Neural cell (in vitro differentiated cells): ENCODE data around the gene KLK4. TPM values are rescaled to one million over a fixed set of nuclear protein-coding genes. Genes with fewer than 3 reads are reported as not detected.

Experiments
- H2AFZ ChIP-seq: fragments of 200-600, 300-800 bp; sonication (generic), shearing (Covaris generic); 2 replicates; pipeline ENCODE4 v1.6.0; 2014; ENCODE audit warnings: low read depth, mild to moderate bottlenecking, antibody characterized with exemption, low read length, moderate library complexity
- H3F3A ChIP-seq: fragments of 200-600 bp; shearing (Covaris generic); 2 replicates; pipeline ENCODE4 v1.6.1; 2016; ENCODE audit warnings: mild to moderate bottlenecking, moderate library complexity, mixed read lengths, antibody characterized with exemption, low read length; ENCODE audit not compliant: insufficient read depth, poor library complexity, severe bottlenecking
- H3K27ac ChIP-seq: fragments of 200-600, 300-800 bp; sonication (generic), shearing (Covaris generic); 2 replicates; pipeline ENCODE4 v1.5.1; 2014; ENCODE audit warnings: mild to moderate bottlenecking, low read length, moderate library complexity
- H3K27me3 ChIP-seq: fragments of 300-800, 200-600 bp; sonication (generic), shearing (Covaris generic); 2 replicates; pipeline ENCODE4 v1.6.0; 2014; ENCODE audit warnings: mild to moderate bottlenecking, low read depth, low read length, moderate library complexity; ENCODE audit not compliant: insufficient read depth
- H3K36me3 ChIP-seq: fragments of 300-800, 200-600 bp; sonication (generic), shearing (Covaris generic); 2 replicates; pipeline ENCODE4 v1.5.1; 2014; ENCODE audit warnings: mild to moderate bottlenecking, antibody characterized with exemption, low read length, moderate library complexity; ENCODE audit not compliant: insufficient read depth
- H3K4me2 ChIP-seq: fragments of 300-800, 200-600 bp; sonication (generic), shearing (Covaris generic); 2 replicates; pipeline ENCODE4 v1.6.0; 2014; ENCODE audit warnings: mild to moderate bottlenecking, low read length
- H3K4me3 ChIP-seq: fragments of 300-800, 200-600 bp; sonication (generic), shearing (Covaris generic); 2 replicates; pipeline ENCODE4 v1.5.1; 2014; ENCODE audit warnings: mild to moderate bottlenecking, low read length, moderate library complexity
- H3K79me2 ChIP-seq: fragments of 200-600 bp; shearing (Covaris generic); replicated peaks from 2 replicates; pipeline ENCODE4 v1.6.0; 2014; ENCODE audit warnings: mild to moderate bottlenecking, low read length, moderate library complexity; ENCODE audit not compliant: insufficient read depth
- H3K9ac ChIP-seq: fragments of 300-800, 200-600 bp; sonication (generic), shearing (Covaris generic); 2 replicates; pipeline ENCODE4 v1.6.1; 2016; ENCODE audit warnings: mild to moderate bottlenecking, low read length, mixed read lengths
- H3K9me2 ChIP-seq: fragments of 200-600 bp; shearing (Covaris generic); 2 replicates; pipeline ENCODE4 v1.6.1; 2016; ENCODE audit warnings: mild to moderate bottlenecking, low read length, mixed read lengths; ENCODE audit not compliant: insufficient read depth
- H3K9me3 ChIP-seq: fragments of 200-600, 300-800 bp; sonication (generic), shearing (Covaris generic); 2 replicates; pipeline ENCODE4 v1.6.1; 2016; ENCODE audit warnings: mild to moderate bottlenecking, mixed run types, low read length, moderate library complexity, mixed read lengths
- H4K20me1 ChIP-seq: fragments of 200-600 bp; shearing (Covaris generic); 2 replicates; pipeline ENCODE4 v1.6.1; 2016; ENCODE audit warnings: mild to moderate bottlenecking, mixed run types; ENCODE audit not compliant: insufficient read depth
- EP300 ChIP-seq: fragments of 450-650 bp; conservative IDR thresholded peaks from 2 replicates; pipeline ENCODE4 v1.6.1; 2014; ENCODE audit warnings: antibody characterized with exemption, mild to moderate bottlenecking, moderate library complexity; ENCODE audit not compliant: poor library complexity, severe bottlenecking
- EZH2 ChIP-seq: fragments of 200-600, 300-800 bp; shearing (Covaris generic), sonication (generic); IDR thresholded peaks from 2 replicates; pipeline ENCODE4 v1.6.1; 2014; ENCODE audit warnings: antibody characterized with exemption, low read length, borderline replicate concordance, mild to moderate bottlenecking; ENCODE audit not compliant: insufficient read depth, poor library complexity, severe bottlenecking
- MXI1 ChIP-seq: fragments of 450-650 bp; conservative IDR thresholded peaks from 2 replicates; pipeline ENCODE4 v1.6.1; 2014; ENCODE audit warnings: antibody characterized with exemption, mild to moderate bottlenecking; ENCODE audit not compliant: poor library complexity, severe bottlenecking
- POLR2AphosphoS5 ChIP-seq: IDR thresholded peaks from 2 replicates; pipeline ENCODE4 v1.6.1; 2012
- RAD21 ChIP-seq: fragments of 450-650 bp; conservative IDR thresholded peaks from 2 replicates; pipeline ENCODE4 v1.6.1; 2014; ENCODE audit warnings: antibody characterized with exemption, mild to moderate bottlenecking, moderate library complexity
- SMC3 ChIP-seq: fragments of 450-650 bp; conservative IDR thresholded peaks from 2 replicates; pipeline ENCODE4 v1.6.1; 2014; ENCODE audit warnings: antibody characterized with exemption, mild to moderate bottlenecking, moderate library complexity; ENCODE audit not compliant: poor library complexity
- TAF1 ChIP-seq: IDR thresholded peaks from 2 replicates; pipeline ENCODE4 v1.6.1; 2012; ENCODE audit warnings: low read depth
- polyA plus RNA-seq: library from polyadenylated mRNA; depleted of rRNA; stranded (reverse); fragments of >200 nt; gene quantifications from 2 replicates; pipeline ENCODE4 v1.2.3, GENCODE V29; 2014
- TF ChIP-seq, protein P1 (sequence below): IDR thresholded peaks from 2 replicates; pipeline ENCODE4 v1.6.1; 2012; ENCODE audit warnings: borderline replicate concordance
- TF ChIP-seq, protein P2 (sequence below): fragments of 450-650 bp; IDR thresholded peaks from 2 replicates; pipeline ENCODE4 v1.5.1; 2014; ENCODE audit warnings: antibody characterized with exemption, mild to moderate bottlenecking, moderate library complexity; ENCODE audit not compliant: poor library complexity, severe bottlenecking

Gene KLK4
- polyA plus RNA-seq, 1 donor from 2014 or later = not detected

DNA sequence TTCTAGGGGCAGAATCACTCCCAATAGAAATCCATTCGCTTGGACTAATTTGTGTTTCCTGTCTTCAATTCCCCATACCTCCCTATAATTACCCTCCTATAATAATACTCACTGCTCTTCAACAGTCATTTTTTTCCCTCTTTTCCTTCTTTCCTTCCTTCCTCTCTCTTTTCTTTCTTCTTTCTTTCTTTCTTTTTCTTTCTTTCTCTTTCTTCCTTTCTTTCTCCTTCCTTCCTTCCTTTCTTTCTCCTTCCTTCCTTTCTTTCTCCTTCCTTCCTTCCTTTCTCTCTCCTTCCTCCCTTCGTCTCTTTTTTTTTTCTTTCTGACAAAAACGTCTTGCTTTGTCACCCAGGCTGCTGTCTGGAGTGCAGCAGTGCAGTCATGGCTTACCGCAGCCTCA, 33.6 kb upstream of the KLK4 start:
- no peak overlapping the region for H3K4me2 ChIP-seq

DNA sequence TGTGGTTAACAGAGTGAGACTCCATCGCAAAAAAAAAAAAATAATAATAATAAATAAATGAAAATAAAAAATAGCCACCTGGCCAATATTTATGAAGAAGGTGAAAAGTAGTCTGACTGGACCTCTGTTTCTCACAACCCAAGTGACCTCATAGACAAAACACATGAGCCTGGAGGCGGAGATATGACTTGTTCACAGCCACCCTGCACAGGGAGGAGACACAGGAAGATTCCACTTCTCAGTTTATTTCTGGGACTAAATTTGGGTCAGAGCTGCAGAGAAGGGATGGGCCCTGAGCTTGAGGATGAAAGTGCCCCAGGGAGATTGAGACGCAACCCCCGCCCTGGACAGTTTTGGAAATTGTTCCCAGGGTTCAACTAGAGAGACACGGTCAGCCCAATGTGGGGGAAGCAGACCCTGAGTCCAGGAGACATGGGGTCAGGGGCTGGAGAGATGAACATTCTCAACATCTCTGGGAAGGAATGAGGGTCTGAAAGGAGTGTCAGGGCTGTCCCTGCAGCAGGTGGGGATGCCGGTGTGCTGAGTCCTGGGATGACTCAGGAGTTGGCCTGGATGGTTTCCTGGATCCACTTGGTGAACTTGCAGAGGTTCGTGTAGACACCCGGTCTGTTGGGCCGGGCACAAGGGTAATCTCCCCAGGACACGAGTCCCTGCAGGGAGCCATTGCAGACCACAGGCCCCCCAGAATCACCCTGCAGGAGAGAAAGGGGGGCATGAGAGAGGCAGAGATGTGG, 32.1 kb upstream of the KLK4 start:
- H3K4me3 ChIP-seq = no peak overlapping the region
- no peaks in the 10 kb centered on the region for H3K36me3 ChIP-seq
- no peak overlapping the region for H3K9ac ChIP-seq
- no peaks in the 10 kb centered on the region for H3K27me3 ChIP-seq
- H3K9me2 ChIP-seq = no peaks in the 10 kb centered on the region
- H3K27ac ChIP-seq = no peak overlapping the region
- TF ChIP-seq EZH2 (no peak), TAF1 (no peak), SMC3 (no peak), RAD21 (no peak), EP300 (no peak), POLR2AphosphoS5 (no peak), MXI1 (no peak)
- TF ChIP-seq, protein P1, sequence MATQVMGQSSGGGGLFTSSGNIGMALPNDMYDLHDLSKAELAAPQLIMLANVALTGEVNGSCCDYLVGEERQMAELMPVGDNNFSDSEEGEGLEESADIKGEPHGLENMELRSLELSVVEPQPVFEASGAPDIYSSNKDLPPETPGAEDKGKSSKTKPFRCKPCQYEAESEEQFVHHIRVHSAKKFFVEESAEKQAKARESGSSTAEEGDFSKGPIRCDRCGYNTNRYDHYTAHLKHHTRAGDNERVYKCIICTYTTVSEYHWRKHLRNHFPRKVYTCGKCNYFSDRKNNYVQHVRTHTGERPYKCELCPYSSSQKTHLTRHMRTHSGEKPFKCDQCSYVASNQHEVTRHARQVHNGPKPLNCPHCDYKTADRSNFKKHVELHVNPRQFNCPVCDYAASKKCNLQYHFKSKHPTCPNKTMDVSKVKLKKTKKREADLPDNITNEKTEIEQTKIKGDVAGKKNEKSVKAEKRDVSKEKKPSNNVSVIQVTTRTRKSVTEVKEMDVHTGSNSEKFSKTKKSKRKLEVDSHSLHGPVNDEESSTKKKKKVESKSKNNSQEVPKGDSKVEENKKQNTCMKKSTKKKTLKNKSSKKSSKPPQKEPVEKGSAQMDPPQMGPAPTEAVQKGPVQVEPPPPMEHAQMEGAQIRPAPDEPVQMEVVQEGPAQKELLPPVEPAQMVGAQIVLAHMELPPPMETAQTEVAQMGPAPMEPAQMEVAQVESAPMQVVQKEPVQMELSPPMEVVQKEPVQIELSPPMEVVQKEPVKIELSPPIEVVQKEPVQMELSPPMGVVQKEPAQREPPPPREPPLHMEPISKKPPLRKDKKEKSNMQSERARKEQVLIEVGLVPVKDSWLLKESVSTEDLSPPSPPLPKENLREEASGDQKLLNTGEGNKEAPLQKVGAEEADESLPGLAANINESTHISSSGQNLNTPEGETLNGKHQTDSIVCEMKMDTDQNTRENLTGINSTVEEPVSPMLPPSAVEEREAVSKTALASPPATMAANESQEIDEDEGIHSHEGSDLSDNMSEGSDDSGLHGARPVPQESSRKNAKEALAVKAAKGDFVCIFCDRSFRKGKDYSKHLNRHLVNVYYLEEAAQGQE = no peak
- TF ChIP-seq, protein P2, sequence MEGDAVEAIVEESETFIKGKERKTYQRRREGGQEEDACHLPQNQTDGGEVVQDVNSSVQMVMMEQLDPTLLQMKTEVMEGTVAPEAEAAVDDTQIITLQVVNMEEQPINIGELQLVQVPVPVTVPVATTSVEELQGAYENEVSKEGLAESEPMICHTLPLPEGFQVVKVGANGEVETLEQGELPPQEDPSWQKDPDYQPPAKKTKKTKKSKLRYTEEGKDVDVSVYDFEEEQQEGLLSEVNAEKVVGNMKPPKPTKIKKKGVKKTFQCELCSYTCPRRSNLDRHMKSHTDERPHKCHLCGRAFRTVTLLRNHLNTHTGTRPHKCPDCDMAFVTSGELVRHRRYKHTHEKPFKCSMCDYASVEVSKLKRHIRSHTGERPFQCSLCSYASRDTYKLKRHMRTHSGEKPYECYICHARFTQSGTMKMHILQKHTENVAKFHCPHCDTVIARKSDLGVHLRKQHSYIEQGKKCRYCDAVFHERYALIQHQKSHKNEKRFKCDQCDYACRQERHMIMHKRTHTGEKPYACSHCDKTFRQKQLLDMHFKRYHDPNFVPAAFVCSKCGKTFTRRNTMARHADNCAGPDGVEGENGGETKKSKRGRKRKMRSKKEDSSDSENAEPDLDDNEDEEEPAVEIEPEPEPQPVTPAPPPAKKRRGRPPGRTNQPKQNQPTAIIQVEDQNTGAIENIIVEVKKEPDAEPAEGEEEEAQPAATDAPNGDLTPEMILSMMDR = no peak
- H4K20me1 ChIP-seq = no peaks in the 10 kb centered on the region
- H3K9me3 ChIP-seq = peaks cover 6% of the 10 kb centered on the region
- no peaks in the 10 kb centered on the region for H3F3A ChIP-seq
- no peak overlapping the region for H3K4me2 ChIP-seq
- H3K79me2 ChIP-seq = no peaks in the 10 kb centered on the region
- H2AFZ ChIP-seq = no peak overlapping the region

More for the DNA sequence above, 33.6 kb upstream of the KLK4 start:
- no peaks in the 10 kb centered on the region for H3K27me3 ChIP-seq
- TF ChIP-seq POLR2AphosphoS5 = no peak
- no peak for TF ChIP-seq MXI1
- TF ChIP-seq, protein P2 = no peak
- TF ChIP-seq, protein P1 = no peak
- no peak for TF ChIP-seq EZH2
- no peak for TF ChIP-seq TAF1
- no peak for TF ChIP-seq SMC3
- TF ChIP-seq RAD21 = no peak
- TF ChIP-seq EP300 = no peak
- H3K9me2 ChIP-seq = no peaks in the 10 kb centered on the region
- H3F3A ChIP-seq = no peaks in the 10 kb centered on the region
- no peaks in the 10 kb centered on the region for H3K36me3 ChIP-seq
- no peak overlapping the region for H3K4me3 ChIP-seq
- H2AFZ ChIP-seq = no peak overlapping the region
- H3K79me2 ChIP-seq = no peaks in the 10 kb centered on the region
- peaks cover 3% of the 10 kb centered on the region for H3K9me3 ChIP-seq
- H3K9ac ChIP-seq = no peak overlapping the region
- H4K20me1 ChIP-seq = no peaks in the 10 kb centered on the region
- H3K27ac ChIP-seq = no peak overlapping the region
